ENCODE measurements around the gene TACO1. TPM values are rescaled to one million over a fixed set of nuclear protein-coding genes. Genes with fewer than 3 reads are reported as not detected.

Gene TACO1
- total RNA-seq, 1 experiment from 2014 or later: 30.6 TPM

GRCh38 chr17:63635787-63636186, 35.1 kb downstream of the TACO1 start:
- Histone ChIP-seq H3K4me3 (no peak overlapping the region), H3K27ac (no peak overlapping the region), H3K9me3 (replicated peaks) (no peaks in the 10 kb centered on the region), H3K36me3 (peaks cover 57% of the 10 kb centered on the region), H3K27me3 (replicated peaks) (no peaks in the 10 kb centered on the region), H3K4me1 (replicated peaks) (no peaks in the 10 kb centered on the region)
- no peak for DNase-seq (ENCODE audit: low read depth in 1 of 2, low spot score in 2 of 2)

- DNase-seq (ENCODE audit: low read depth in 1 of 2, low spot score in 2 of 2): no peak
- Histone ChIP-seq H3K27me3 (replicated peaks) (no peaks in the 10 kb centered on the region), H3K4me1 (replicated peaks) (no peaks in the 10 kb centered on the region), H3K4me3 (no peak overlapping the region), H3K9me3 (replicated peaks) (no peaks in the 10 kb centered on the region), H3K36me3 (peaks cover 45% of the 10 kb centered on the region), H3K27ac (no peak overlapping the region)
These were observed 38.4 kb downstream of the TACO1 start for GRCh38 chr17:63639125-63639524.

DNA sequence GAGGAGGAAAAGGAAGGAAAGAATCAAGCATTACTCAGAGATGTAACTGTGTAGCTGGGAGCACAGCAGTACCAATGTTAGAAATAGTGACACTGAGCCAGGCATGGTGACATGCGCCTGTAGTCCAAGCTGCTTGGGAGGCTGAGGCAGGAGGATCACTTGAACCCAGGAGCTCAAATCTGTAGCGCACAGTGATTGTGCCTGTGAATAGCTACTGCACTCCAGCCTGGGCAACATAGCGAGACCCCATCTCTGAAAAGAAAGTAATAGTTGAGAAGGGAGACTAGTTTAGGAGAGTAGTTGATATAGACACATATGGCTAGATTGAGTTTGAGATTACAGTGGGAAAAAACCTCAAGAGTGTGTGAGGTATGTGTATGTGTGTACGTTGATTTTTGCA, 39.3 kb downstream of the TACO1 start:
- no peaks in the 10 kb centered on the region for H3K27me3 ChIP-seq (replicated peaks)
- peaks cover 40% of the 10 kb centered on the region for H3K36me3 ChIP-seq
- H3K27ac ChIP-seq: no peak overlapping the region
- no peaks in the 10 kb centered on the region for H3K4me1 ChIP-seq (replicated peaks)
- H3K4me3 ChIP-seq: no peak overlapping the region
- no peaks in the 10 kb centered on the region for H3K9me3 ChIP-seq (replicated peaks)
- no peak for DNase-seq (ENCODE audit: low read depth in 1 of 2, low spot score in 2 of 2)

- Histone ChIP-seq H3K4me3 (no peak overlapping the region), H3K27me3 (replicated peaks) (no peaks in the 10 kb centered on the region), H3K36me3 (peaks cover 30% of the 10 kb centered on the region), H3K27ac (no peak overlapping the region), H3K4me1 (replicated peaks) (peaks cover 4% of the 10 kb centered on the region), H3K9me3 (replicated peaks) (no peaks in the 10 kb centered on the region)
- no peak for DNase-seq (ENCODE audit: low read depth in 1 of 2, low spot score in 2 of 2)
These were observed 41.2 kb downstream of the TACO1 start for GRCh38 chr17:63641692-63642448.

- H3K4me3 ChIP-seq: no peak overlapping the region
These were observed 44.2 kb downstream of the TACO1 start for GRCh38 chr17:63644846-63645245.

DNA sequence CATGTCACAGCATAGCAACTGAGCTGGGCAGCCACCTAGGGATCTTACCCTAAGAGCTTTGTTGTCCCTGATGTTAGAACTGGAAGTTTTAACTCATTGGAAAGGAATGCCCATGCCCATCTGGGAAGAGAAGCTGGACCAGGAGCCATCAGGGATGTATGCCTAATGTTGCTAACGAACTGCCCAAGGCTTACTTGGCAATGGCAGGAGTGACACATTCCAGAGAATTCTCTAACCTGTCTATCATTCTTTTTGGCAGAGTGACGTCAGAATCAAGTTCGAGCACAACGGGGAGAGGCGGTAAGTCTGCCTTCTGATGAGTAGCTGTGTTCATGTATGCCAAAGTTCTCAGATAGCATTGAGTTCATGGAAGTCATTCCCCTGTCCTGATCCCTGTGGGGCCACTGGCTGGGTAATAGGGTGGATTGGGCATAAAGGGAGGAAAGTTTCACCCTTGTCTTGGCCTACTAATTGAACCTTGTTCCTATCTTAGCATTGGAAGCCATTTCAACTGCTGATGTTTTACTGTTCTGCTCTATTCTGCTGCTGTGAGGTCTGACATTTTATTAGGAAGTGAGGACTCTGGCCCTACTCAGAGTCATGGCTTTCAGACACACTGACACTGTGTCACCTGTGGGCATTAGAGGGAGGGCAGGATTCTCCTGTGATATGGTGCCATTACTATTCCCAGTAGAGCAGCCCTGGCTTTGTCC, 45.2 kb downstream of the TACO1 start:
- Histone ChIP-seq H3K4me3 (no peak overlapping the region), H3K36me3 (peaks cover 28% of the 10 kb centered on the region), H3K9me3 (replicated peaks) (no peaks in the 10 kb centered on the region), H3K4me1 (replicated peaks) (peaks cover 14% of the 10 kb centered on the region), H3K27ac (no peak overlapping the region), H3K27me3 (replicated peaks) (no peaks in the 10 kb centered on the region)
- no peak for DNase-seq (ENCODE audit: low read depth in 1 of 2, low spot score in 2 of 2)

More at GRCh38 chr17:63644846-63645245, 44.2 kb downstream of the TACO1 start:
- no peak for DNase-seq (ENCODE audit: low read depth in 1 of 2, low spot score in 2 of 2)
- Histone ChIP-seq H3K27me3 (replicated peaks) (no peaks in the 10 kb centered on the region), H3K4me1 (replicated peaks) (peaks cover 14% of the 10 kb centered on the region), H3K9me3 (replicated peaks) (no peaks in the 10 kb centered on the region), H3K36me3 (peaks cover 28% of the 10 kb centered on the region), H3K27ac (no peak overlapping the region)

- no peak for DNase-seq (ENCODE audit: low read depth in 1 of 2, low spot score in 2 of 2)
- Histone ChIP-seq H3K36me3 (peaks cover 28% of the 10 kb centered on the region), H3K4me3 (no peak overlapping the region), H3K27ac (no peak overlapping the region), H3K4me1 (replicated peaks) (peaks cover 14% of the 10 kb centered on the region), H3K9me3 (replicated peaks) (no peaks in the 10 kb centered on the region), H3K27me3 (replicated peaks) (no peaks in the 10 kb centered on the region)
These were observed 45.8 kb downstream of the TACO1 start for GRCh38 chr17:63646488-63646806.

DNA sequence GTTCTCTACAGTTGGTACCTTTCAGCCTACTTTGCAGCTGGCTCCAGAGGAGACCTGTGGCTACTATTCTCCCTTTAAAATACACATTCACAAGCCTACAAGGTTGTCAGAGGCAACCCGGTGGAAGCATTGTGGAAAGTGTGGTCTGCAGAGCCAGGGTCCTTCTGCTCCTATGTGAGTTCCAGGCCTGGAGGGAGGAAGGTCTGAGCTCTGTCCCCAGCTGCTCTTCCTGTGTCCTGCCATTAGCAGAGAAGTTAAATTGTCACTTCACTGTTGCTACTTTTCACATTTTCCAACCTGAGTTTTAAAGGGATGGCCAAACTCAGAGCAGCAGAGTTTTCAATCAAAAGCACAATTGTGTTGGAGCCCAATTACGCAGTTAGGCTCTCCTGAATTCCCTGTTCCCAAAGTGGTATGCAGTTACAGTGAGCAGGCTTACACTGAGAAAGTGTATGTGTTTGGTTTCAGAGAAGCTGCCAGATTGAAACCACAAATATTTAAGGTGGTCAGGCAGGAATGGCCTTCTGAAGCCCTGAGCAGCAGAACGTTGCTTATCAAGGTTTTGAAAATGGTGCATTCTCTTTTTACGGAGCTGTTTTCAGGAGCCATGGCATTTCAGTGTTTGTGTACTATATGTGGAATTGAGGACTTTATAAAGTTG, 46.5 kb downstream of the TACO1 start:
- peak in 1 of 2 experiments; percentile 54 for DNase-seq (ENCODE audit: low read depth in 1 of 2, low spot score in 2 of 2)
- H3K27me3 ChIP-seq (replicated peaks): no peaks in the 10 kb centered on the region
- peaks cover 33% of the 10 kb centered on the region for H3K36me3 ChIP-seq
- no peaks in the 10 kb centered on the region for H3K9me3 ChIP-seq (replicated peaks)
- H3K4me3 ChIP-seq: no peak overlapping the region
- H3K4me1 ChIP-seq (replicated peaks): peaks cover 14% of the 10 kb centered on the region
- no peak overlapping the region for H3K27ac ChIP-seq

DNA sequence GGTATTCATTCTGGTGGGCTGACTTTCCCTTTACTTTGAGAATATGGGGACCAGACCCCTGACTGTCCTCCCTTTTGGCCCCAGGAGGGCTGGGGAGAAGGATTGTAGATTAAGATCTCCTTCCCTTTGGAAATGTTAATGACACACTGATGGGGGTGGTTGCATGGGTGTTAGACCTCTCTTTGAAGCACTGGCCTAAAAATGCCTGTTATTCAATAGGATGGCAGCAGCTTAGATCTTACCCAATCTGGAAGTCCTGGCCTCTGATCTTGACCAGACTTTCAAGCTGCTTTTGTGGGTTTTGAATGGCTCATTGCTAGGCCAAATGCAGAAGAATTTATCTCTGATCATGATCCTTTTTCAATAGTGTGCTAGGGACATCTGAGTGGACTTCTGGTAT, 47.2 kb downstream of the TACO1 start:
- no peak overlapping the region for H3K4me3 ChIP-seq
- no peaks in the 10 kb centered on the region for H3K9me3 ChIP-seq (replicated peaks)
- peaks cover 41% of the 10 kb centered on the region for H3K36me3 ChIP-seq
- no peaks in the 10 kb centered on the region for H3K27me3 ChIP-seq (replicated peaks)
- peaks cover 14% of the 10 kb centered on the region for H3K4me1 ChIP-seq (replicated peaks)
- no peak for DNase-seq (ENCODE audit: low read depth in 1 of 2, low spot score in 2 of 2)
- H3K27ac ChIP-seq: no peak overlapping the region

GRCh38 chr17:63649813-63650212, 49.1 kb downstream of the TACO1 start:
- H3K27me3 ChIP-seq (replicated peaks): no peaks in the 10 kb centered on the region
- no peak for DNase-seq (ENCODE audit: low read depth in 1 of 2, low spot score in 2 of 2)
- peaks cover 51% of the 10 kb centered on the region for H3K36me3 ChIP-seq
- H3K4me3 ChIP-seq: no peak overlapping the region
- no peak overlapping the region for H3K27ac ChIP-seq
- H3K4me1 ChIP-seq (replicated peaks): peaks cover 14% of the 10 kb centered on the region
- no peaks in the 10 kb centered on the region for H3K9me3 ChIP-seq (replicated peaks)

- Histone ChIP-seq H3K4me3 (no peak overlapping the region), H3K4me1 (replicated peaks) (peaks cover 8% of the 10 kb centered on the region), H3K27me3 (replicated peaks) (no peaks in the 10 kb centered on the region), H3K27ac (no peak overlapping the region), H3K9me3 (replicated peaks) (no peaks in the 10 kb centered on the region), H3K36me3 (peaks cover 49% of the 10 kb centered on the region)
- no peak for DNase-seq (ENCODE audit: low read depth in 1 of 2, low spot score in 2 of 2)
These were observed 51.4 kb downstream of the TACO1 start for GRCh38 chr17:63652106-63652505.

GRCh38 chr17:63653050-63653449, 52.4 kb downstream of the TACO1 start:
- H3K9me3 ChIP-seq (replicated peaks): no peaks in the 10 kb centered on the region
- no peaks in the 10 kb centered on the region for H3K27me3 ChIP-seq (replicated peaks)
- peaks cover 49% of the 10 kb centered on the region for H3K36me3 ChIP-seq
- H3K4me1 ChIP-seq (replicated peaks): no peaks in the 10 kb centered on the region
- DNase-seq (ENCODE audit: low read depth in 1 of 2, low spot score in 2 of 2): no peak
- no peak overlapping the region for H3K4me3 ChIP-seq
- no peak overlapping the region for H3K27ac ChIP-seq

GRCh38 chr17:63657786-63658185, 57.1 kb downstream of the TACO1 start:
- H3K4me3 ChIP-seq: no peak overlapping the region
- DNase-seq (ENCODE audit: low read depth in 1 of 2, low spot score in 2 of 2): no peak
- H3K9me3 ChIP-seq (replicated peaks): no peaks in the 10 kb centered on the region
- peaks cover 60% of the 10 kb centered on the region for H3K36me3 ChIP-seq
- H3K4me1 ChIP-seq (replicated peaks): no peaks in the 10 kb centered on the region
- no peaks in the 10 kb centered on the region for H3K27me3 ChIP-seq (replicated peaks)
- H3K27ac ChIP-seq: no peak overlapping the region
